HPDE6-E6E7 (cell line): ENCODE measurements around the gene AMOTL1.

Source experiments
- DNase-seq: peaks from one replicate; pipeline ENCODE4 v3.0.0; 2011; ENCODE audit warnings: missing footprints; ENCODE audit errors: extremely low spot score

AMOTL1 gene

GRCh38 chr11:94767701-94768601, at the start of gene AMOTL1:
Gene AMOTL1 (plus strand): TSS chr11:94768356. CDS start chr11:94768512, 156 bp downstream.
- DNase-seq = no peak

GRCh38 chr11:94719876-94720275, 48.3 kb upstream of the AMOTL1 start:
- no peak for DNase-seq

- DNase-seq = no peak
Measured at GRCh38 chr11:94721565-94722292, 46.4 kb upstream of the AMOTL1 start.

- no peak for DNase-seq
Measured at GRCh38 chr11:94722735-94723134, 45.4 kb upstream of the AMOTL1 start.

GRCh38 chr11:94725097-94725496, 43.1 kb upstream of the AMOTL1 start:
- no peak for DNase-seq

- no peak for DNase-seq
Measured at GRCh38 chr11:94727819-94728218, 40.3 kb upstream of the AMOTL1 start.

- DNase-seq = no peak
Measured at GRCh38 chr11:94728541-94728940, 39.6 kb upstream of the AMOTL1 start.

GRCh38 chr11:94728966-94729751, 39.0 kb upstream of the AMOTL1 start:
- DNase-seq = no peak

- no peak for DNase-seq
Measured at GRCh38 chr11:94730153-94730552, 38.0 kb upstream of the AMOTL1 start.

GRCh38 chr11:94731880-94732601, 36.1 kb upstream of the AMOTL1 start:
- peak; percentile 78 for DNase-seq

GRCh38 chr11:94732617-94733281, 35.4 kb upstream of the AMOTL1 start:
- DNase-seq = no peak

GRCh38 chr11:94734563-94735275, 33.4 kb upstream of the AMOTL1 start:
- DNase-seq = no peak

GRCh38 chr11:94735907-94736306, 32.2 kb upstream of the AMOTL1 start:
- DNase-seq = no peak

GRCh38 chr11:94737171-94737611, 31.0 kb upstream of the AMOTL1 start:
- DNase-seq = no peak

GRCh38 chr11:94738746-94739145, 29.4 kb upstream of the AMOTL1 start:
- no peak for DNase-seq

GRCh38 chr11:94739331-94739730, 28.8 kb upstream of the AMOTL1 start:
- DNase-seq = no peak

GRCh38 chr11:94740083-94741021, 27.8 kb upstream of the AMOTL1 start:
- DNase-seq = no peak

- peak; percentile 54 for DNase-seq
Measured at GRCh38 chr11:94741022-94741679, 27.0 kb upstream of the AMOTL1 start.
